DMS79 (cell line): ENCODE measurements around the gene GRID2.

ENCODE experiments used
- DNase-seq: peaks from one replicate; lab custom pipeline; 2025; lab: John Stamatoyannopoulos, UW

GRID2 gene

GRCh38 chr4:92524131-92524530, 220.4 kb downstream of the GRID2 start:
- DNase-seq = no peak

GRCh38 chr4:92528541-92528940, 224.8 kb downstream of the GRID2 start:
- DNase-seq = no peak

GRCh38 chr4:92529510-92529909, 225.7 kb downstream of the GRID2 start:
- no peak for DNase-seq

GRCh38 chr4:92535599-92535998, 231.8 kb downstream of the GRID2 start:
- DNase-seq = no peak

- DNase-seq = no peak
Measured at GRCh38 chr4:92551616-92552015, 247.8 kb downstream of the GRID2 start.

- no peak for DNase-seq
Measured at GRCh38 chr4:92566269-92566668, 262.5 kb downstream of the GRID2 start.

- no peak for DNase-seq
Measured at GRCh38 chr4:92580816-92581215, 277.1 kb downstream of the GRID2 start.

- no peak for DNase-seq
Measured at GRCh38 chr4:92599044-92599443, 295.3 kb downstream of the GRID2 start.

GRCh38 chr4:92600638-92601037, 296.9 kb downstream of the GRID2 start:
- no peak for DNase-seq

- DNase-seq = no peak
Measured at GRCh38 chr4:92606227-92606626, 302.5 kb downstream of the GRID2 start.

GRCh38 chr4:92615049-92615448, 311.3 kb downstream of the GRID2 start:
- no peak for DNase-seq

GRCh38 chr4:92618968-92619367, 315.2 kb downstream of the GRID2 start:
- no peak for DNase-seq

GRCh38 chr4:92629302-92629701, 325.5 kb downstream of the GRID2 start:
- DNase-seq = no peak

GRCh38 chr4:92634882-92635281, 331.1 kb downstream of the GRID2 start:
- no peak for DNase-seq

- DNase-seq = no peak
Measured at GRCh38 chr4:92636038-92636806, 332.5 kb downstream of the GRID2 start.

GRCh38 chr4:92641409-92641808, 337.6 kb downstream of the GRID2 start:
- no peak for DNase-seq

- no peak for DNase-seq
Measured at GRCh38 chr4:92646826-92647225, 343.1 kb downstream of the GRID2 start.

GRCh38 chr4:92651536-92651935, 347.8 kb downstream of the GRID2 start:
- DNase-seq = no peak

GRCh38 chr4:92654084-92654483, 350.3 kb downstream of the GRID2 start:
- no peak for DNase-seq

- DNase-seq = no peak
Measured at GRCh38 chr4:92657695-92658094, 353.9 kb downstream of the GRID2 start.

- DNase-seq = no peak
Measured at GRCh38 chr4:92658318-92658717, 354.6 kb downstream of the GRID2 start.

- no peak for DNase-seq
Measured at GRCh38 chr4:92677805-92678204, 374.0 kb downstream of the GRID2 start.

- DNase-seq = no peak
Measured at GRCh38 chr4:92678292-92678691, 374.5 kb downstream of the GRID2 start.

- no peak for DNase-seq
Measured at GRCh38 chr4:92679149-92679548, 375.4 kb downstream of the GRID2 start.
